AG08396 (cell line): ENCODE measurements around the gene LRRC74B.
"Not testable (repeated sequence)": the region's sequence is repeated elsewhere in the genome, so short reads cannot be mapped to it uniquely, and the experiment has no call there.

Experiments
- DNase-seq: peaks from one replicate; pipeline ENCODE4 v3.0.0; 2012; ENCODE audit warnings: low spot score, mixed read lengths

Gene LRRC74B

DNA sequence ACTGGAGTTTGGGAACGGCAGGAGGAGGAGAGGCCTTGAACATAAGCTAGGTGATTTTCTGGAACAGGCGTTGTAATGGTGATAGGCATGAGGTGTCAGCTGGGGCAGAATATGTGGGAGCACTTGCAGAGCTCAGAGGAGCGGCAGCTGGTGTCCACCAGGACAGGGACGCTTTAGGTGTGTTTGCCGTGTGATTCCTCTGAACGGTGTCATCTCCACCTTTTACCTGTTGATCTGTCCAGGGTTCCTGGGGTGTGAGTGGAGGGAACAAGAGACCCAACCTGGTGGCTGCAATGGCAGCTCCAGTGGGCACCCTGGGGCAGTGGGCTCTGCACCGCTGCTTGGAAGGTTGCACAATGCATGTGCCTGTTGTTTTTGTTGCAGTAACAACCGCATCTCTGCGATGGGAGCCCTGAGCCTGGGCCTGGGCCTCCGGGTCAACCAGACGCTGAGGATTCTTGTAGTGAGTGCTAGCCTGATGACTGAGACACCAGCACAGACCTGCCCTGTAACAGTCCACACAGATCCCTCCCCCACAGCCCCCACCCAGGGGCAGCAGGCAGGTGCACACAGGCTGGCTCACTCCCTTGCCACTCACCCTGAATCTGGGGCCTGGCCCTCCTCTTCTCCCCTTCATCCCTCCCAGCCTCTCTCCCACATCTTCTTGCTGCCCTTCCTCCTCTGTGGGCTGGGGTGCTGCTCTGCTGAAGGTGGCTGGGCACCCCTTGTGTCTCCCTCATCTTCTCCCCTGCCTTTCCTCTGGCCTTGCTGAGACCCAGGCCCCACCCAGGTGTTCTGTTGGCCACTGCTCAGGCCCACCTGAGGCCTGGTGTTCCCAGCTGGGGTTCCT lies 9.2 kb downstream of the LRRC74B start:
- DNase-seq: no peak

DNA sequence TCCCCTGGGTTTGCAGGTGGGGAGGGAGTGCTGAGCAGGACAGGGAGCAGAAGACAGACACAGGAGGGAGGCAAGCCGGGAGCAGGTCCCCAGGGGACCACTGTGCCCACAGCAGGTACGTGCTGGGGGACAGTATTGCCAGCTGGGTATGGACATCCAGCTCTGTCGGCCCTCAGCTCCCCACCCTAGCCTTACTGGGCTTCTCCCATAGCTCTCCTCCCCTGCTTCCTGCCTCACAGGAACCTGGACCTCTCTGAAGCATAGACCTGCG lies 9.8 kb downstream of the LRRC74B start:
- DNase-seq: no peak

DNA sequence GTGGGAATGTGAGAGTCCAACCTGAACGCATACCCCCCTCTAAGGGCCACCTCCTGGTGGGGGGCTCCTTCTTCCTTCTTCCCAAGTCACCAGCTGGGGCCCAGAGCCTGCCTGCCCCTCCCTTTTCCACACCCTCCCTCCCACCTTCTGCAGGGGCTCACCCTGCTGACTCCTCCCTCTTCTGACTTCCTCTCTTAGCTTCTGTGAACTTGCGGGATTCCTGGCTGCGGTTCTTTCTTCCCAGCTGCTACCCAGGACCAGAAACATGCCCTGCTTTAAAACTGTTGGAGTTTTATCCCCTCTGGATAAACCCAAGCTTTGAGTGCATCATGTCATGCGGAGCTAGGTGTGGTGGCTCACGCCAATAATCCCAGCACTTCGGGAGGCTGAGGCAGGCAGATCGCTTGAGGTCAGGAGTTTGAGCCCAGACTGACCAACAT lies 10.2 kb downstream of the LRRC74B start:
- DNase-seq: no peak

DNA sequence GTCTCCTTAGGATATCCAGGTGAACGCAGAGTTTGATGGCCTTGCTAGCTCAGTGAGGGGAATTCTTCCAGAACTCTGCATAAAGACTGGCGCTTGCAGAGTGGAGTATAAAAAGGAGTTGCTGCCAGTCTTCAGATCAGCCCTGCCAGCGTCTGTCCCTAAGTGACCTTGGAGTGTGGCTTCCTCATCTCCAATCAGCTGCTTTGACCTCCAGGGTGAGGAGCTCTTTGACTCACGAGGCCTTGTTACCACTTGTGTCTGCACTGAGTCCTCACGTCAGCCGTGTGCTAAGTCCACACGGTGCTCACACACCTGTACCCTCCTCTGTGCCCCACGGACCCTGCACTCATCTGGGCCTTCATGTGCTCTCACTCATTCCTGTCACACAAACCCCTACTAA lies 14.6 kb downstream of the LRRC74B start:
- not testable (repeated sequence) for DNase-seq

DNA sequence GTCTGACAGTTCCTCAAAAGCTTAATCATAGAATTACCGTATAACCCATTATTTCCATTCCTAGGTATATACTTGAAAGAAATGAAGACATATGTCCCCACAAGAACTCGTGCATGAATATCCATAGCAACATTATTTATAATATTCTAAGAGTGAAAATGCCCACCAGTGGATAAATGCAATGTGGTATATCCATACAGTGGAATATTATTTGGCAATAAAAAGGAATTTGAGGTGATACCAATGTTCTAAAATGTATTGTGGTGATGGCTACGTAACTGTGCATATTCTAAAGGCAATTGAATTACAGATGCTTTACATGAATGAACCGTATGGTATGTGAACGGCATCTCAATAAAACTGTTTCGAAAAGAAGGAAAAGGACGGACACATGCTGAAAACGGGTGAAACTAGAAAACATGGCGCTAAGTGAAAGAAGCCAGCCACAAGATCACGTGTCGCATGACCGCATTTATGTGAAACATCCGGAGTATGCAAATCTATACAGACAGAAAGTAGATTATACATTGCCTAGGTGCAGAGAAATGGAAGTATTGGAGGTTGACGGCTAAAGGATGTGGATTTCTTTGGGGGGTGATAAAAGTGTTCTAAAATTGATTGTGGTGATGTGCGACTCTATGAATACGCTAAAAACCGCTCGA lies 16.0 kb downstream of the LRRC74B start:
- DNase-seq: not testable (repeated sequence)

DNA sequence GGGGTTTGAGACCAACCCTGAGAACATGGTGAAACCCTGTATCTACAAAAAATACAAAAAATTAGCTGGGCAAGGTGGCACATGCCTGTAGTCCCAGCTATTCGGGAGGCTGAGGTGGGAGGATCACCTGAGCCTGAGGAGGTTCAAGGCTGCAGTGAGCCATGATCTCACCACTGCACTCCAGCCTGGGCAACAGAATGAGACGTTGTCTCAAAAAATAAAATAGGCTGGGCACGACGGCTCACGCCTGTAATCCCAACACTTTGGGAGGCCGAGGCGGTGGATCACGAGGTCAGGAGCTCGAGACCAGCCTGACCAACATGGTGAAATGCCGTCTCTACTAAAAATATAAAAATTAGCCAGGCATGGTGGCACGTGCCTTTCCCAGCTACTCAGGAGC lies 18.7 kb downstream of the LRRC74B start:
- DNase-seq: not testable (repeated sequence)

DNA sequence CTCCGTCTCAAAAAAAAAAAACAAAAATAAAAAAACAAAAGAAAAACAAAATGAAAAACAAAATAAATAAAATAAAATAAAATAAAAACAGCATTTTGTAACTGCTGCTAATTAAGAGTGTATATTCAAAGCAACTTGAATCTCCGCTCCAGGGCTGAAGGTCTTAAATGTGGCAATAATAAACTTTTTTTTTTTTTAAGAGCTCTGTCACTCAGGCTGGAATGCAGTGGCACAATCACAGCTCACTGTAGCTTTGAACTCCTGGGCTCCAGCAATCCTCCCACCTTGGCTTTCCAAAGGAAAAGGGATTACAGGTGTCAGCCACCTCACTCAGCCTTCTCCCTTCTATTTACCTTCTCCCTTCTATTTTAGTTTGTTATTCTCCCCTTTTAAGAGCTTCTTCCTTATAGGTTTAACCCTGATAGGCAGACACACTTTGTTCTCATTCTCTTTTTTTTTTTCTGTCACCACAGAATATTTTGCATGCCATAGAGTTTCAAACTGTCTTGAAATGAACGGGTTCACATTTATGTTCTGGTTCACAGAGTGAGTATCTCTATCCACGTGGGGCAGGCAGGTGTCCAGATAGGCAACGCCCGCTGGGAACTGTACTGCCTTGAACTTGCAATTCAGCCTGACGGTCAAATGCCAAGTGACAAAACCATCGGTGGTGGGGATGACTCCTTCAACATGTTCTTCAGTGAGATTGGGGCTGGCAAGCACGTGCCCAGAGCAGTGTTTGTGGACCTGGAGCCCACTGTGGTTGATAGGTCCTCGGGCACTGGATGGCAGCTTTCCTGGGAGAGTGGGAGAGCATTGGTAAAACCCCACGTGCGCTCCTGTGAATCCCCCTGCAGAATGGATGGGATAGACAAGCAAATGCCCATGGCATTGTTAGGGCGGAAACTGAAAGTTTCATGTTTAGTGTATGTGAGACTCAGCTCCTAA lies 19.4 kb downstream of the LRRC74B start:
- DNase-seq: no peak

DNA sequence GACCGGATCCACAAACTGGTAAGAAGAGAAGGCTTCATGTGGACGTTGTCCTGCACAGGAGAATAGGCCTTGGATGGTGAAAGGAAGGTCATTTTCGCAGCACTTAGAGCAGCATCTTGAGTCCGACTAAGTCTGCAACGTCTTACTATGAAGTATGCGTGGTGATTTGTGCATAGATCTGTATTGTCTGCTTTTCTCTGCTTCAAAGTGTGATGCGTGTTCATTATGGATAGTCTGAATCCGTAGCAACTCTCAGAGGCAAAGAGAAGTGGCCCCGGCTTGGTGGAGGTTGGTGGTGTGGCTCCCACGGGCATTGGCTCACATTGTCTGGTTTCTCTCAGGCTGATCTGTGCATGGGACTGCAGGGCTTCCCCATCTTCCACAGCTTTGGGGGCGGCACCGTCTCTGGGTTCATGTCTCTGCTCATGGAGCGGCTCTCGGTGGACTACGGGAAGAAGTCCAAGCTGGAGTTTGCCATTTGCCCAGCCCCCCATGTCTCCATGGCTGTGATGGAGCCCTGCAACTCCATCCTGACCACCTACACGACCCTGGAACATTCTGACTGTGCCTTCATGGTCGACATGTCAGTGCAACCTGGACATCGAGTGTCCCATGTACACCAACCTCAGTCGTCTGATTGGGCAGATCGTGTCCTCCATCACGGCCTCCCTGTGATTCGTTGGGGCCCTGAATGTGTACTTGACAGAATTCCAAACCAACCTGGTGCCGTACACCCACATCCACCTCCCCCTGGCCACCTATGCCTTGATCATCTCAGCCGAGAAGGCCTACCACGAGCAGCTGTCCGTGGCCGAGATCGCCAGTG lies 21.5 kb downstream of the LRRC74B start:
- no peak for DNase-seq

DNA sequence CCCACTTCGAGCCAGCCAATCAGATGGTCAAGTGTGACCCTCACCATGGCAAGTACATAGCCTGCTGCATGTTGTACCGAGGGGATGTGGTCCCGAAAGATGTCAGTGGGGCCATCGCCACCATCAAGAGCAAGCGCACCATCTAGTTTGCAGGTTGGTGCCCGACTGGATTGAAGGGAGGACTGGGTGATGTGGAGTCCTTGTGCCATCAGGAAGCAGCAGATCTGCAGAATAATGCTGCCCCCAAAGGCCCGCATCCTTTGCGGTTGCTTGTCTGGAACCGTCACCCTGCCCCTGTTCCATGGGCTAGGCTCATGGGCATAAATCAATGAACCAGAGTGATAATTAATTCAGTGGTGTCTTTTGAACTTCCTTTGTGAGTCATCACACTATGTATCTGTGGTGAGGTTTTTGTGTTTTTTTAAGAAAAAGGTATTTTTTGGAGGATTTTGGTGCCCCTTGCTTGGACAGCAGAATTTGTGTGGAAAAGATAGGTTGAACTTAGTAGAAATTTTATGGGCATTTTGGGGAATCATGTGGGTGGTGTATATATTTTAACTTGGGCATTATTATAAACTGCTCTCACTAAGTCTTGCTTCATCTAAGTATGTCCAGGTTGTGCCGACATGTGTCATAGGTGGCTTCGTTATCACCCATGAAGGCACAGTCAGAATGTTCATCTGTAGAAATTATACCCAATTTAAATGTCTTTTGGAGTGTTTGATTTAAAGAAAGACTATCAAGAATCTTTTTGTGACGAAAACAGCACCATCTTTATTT lies 22.3 kb downstream of the LRRC74B start:
- DNase-seq: no peak

DNA sequence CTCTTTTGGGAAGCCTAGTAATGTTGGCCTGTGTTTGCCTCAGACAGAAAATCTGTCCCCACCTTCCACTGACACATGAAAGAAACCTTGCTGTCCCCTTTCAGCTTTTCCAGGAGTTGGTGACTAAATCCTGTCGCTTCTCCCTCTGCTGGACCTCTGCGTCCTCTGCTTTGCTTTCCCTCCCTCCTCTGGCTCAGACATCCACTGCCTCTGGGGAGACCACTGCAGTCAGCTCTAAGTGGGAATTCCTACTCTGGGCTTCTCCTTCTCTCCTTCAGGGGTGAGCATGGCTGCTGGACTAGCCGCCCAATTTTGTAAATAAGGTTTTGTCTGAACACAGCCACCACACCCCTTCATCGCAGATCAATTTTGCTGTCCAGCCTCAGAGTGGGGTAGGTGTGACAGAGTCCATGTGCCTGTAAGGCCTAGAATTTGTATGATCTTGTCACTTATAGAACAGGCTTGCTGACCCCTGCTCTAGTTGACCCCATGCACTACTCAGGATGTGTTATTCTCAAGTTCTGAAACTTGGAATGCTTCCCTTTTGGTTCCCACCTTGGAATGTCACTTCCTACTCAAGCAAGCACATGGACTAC lies 23.0 kb downstream of the LRRC74B start:
- DNase-seq: no peak

DNA sequence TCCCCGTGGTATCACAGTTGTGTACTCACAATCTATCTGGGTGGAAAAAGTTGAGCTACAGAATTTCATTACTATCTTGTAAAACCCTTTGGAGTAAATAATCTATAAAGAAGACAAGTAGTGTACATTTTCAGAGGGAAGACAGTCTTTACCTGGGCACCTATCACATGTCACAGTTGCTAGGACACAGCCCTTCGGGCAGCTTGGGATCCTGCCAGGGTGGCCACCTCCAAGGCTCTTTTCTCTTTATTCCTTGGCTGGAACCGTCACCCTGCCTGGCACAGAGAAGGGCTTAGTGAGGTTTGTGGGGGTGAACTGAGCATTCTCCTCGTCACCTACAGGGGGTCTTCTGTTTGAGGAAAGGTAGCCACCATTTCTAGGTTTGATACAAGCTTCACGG lies 23.6 kb downstream of the LRRC74B start:
- DNase-seq: no peak

DNA sequence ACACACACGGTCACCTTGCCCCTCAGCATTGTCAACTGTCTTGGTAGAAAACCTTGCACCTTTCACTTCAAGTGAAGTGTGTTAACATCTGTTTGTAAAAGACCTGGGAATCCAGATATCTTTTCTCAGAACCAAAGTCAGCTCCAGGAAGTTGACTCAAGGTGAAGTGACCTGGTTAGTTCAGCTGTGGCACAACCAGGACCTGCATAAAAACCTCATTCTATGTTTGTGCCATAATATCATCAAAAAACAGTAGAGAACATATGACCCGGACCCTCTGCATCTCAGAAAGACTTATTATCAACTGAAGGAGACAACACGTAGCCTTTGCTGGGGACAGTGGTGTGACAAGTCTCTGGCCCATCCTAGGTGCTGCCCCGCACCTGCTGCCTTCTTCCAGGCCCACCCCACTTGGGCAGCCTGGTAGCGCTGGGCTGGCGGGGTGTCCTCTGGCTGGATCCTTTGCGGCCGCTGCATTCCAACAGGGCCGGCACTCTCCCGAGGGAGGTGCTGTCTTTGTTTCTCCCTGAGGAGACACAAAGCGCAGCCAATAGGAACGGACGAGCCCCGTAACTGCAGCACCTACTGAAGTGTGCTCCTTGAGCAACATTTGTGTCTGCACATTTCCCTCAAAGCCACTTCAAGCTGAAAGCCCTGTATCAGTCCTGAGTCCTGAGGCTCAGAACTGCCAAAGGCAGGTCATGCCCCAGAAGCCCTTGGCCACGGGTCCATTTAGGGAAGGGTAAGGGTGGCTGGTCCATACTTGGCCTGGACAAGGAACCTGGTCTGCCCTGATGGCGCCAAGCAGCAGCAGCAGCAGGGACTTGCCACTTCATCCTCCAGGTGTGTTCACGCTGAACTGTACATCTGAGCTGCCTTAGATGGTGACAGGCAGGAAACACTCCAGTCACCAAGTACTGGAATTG lies 25.2 kb downstream of the LRRC74B start:
- DNase-seq: no peak

DNA sequence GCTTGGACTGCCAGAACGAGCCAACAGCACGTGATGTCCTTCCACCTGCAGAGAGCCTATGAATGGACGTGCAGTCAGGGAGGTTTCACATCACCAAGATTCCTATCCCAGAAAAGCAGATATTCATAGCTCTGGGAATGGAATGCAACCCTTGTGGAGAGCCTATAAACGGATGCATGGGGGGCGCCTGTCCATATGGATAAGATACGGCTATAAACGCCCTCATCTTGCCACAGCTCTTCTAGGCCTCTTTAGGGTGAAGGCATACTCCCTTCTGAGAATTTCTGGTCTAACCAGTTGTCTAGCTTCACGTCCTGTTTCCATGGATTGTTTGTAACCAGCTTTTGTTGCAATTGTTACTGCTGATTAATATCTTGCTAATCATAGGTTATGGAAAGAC lies 26.1 kb downstream of the LRRC74B start:
- DNase-seq: not testable (repeated sequence)

DNA sequence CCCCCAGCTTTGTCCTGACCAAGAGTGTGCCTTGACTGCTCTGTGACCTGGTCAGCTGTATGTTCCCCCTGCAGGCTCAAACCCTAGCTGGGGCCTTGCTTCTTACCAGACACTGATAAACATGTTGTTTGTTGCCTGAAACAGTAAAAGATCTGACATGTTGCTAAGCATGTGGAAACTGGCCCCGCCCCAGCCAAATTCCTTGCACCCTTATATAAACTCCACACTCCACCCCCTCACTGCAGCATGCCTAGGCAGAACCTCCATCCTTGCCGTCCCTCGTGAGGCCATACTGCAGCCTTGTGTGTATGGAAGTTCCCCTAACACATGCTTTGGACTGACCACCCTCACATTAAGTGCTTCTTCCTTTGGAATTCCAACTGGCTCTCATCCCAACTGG lies 27.3 kb downstream of the LRRC74B start:
- DNase-seq: no peak

DNA sequence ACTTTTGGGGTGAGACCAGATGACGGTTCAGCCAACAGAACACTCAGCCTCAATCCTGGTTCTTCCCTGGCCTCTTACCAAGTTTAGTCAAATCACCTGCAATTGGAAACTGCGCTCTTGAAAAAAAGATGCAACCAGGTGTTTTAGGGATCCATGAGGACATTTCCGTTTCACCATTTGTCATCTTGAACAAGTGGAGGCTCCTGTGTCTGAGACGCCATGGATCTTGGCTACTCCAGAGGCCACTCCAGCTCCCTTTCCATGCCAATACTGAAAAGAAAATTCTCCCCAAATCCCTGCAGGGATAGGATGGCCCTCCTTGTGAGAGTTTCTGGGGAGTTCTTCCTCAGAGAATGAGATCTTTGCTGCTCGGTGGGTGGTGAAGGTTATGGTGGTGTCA lies 27.7 kb downstream of the LRRC74B start:
- no peak for DNase-seq

DNA sequence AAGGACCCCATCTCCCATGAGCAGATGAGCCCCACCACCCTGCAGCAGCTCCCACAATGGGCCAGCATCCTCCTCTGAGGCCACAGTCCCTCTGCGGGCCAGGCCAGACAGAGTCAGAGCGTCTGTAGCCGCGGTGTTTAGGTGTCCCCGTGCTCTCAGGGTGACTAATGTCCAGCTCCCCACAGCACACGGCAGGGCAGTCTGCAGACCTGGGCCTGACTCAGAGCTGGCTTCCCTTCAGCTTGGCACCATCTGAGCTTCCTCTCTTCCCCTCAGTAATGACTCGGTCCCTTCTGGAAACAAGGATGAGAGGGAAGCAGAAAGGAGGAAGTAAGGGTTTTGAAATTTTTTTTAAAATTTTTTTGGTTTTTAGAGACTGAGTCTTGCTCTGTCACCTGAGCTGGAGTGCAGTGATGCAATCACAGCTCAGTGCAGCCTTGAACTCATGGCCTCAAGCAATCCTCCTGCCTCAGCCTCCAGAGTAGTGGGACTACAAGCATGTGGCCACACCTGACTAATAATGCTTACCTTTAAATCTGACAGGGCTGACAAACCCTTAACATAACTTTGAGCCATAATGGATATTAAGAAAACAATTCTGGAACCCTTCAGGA lies 28.5 kb downstream of the LRRC74B start:
- DNase-seq: peak; percentile 91

DNA sequence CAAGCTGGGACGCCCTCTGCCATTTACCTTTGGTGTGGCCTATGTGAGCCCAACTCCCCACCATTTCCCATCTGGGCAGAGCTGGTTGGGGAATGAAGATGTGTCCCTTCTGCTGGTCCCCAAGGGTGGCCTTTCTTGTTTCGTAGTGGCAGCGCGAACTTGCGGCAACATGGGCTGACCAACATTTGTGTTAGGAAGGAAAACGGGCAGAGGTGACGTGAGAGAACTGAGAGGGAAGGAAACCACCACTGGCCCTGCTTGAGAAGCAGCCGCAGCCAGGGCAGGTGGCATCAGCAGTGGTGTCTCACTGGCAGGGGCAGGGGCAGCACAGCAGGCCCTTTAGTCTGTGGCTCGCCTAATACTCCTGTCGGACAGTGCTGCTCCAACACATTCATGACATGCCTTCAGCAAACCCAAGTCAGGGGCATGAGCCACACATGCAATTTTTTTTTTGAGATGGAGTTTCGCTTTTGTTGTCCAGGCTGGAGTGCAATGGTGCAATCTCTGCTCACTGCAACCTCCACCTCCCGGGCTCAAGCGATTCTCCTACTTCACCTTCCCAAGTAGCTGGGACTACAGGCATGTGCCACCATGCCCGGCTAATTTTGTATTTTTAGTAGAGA lies 29.9 kb downstream of the LRRC74B start:
- no peak for DNase-seq

DNA sequence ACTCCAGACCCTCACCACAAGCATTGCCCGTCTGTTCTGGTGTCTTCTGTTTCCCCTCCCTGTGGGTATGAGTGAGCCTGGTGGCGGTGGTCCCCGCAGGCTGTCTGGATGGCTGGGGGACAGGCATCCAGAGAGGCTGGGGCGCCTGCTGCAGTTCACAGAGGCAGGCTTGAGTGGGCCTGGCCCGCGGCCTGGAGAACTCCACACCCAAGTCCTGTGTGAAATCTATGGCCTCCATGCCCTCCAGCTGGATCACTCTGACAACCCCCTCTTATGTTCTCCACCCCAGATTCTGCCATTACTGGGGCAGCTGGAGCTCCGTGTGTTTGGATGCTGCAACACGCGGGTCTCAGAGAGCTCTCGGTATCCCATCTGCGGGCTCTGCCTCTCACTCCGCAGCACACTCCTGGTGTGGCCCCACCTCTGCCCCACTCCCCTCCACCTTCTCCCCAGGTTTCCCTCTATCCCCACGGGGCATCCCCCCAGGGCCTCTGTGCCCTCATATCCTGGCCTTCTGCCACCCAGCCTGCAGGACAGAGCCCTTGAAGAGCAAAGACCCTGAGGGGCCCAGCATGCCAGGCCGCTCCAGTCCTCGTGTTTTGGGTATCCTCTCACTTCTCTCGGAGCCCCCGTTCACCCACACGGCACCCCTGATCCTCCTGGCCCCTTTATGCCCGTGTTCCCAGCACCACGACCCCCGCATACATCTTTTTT lies 31.3 kb downstream of the LRRC74B start:
- no peak for DNase-seq
